Heart left ventricle (tissue), 16 donors: ENCODE measurements around the gene TMC2. TPM values are rescaled to one million over a fixed set of nuclear protein-coding genes. Genes with fewer than 3 reads are reported as not detected.
"Not testable (repeated sequence)": the region's sequence is repeated elsewhere in the genome, so short reads cannot be mapped to it uniquely, and the experiment has no call there.

Experiments
- ATAC-seq, 4 donors: fragments of 200-7000 bp; cut with Tn5 transposase; one replicate each; pipeline ENCODE4 v1.9.1; 2020 to 2022; ENCODE audit warnings: moderate library complexity in 4 of 4, mild to moderate bottlenecking in 3 of 4, moderate number of reproducible peaks in 1 of 4
- DNase-seq, 5 donors: peaks; one replicate each; pipeline ENCODE4 v3.0.0-alpha.2; 2020
- H3K27ac ChIP-seq, 12 donors: fragments of 200-600 bp; sonication (generic) in 4 of 12; one replicate each; pipeline versions ENCODE4 v1.5.0 to v1.8.0; 2016 to 2022; ENCODE audit warnings: mild to moderate bottlenecking in 2 of 12
- H3K27me3 ChIP-seq, 9 donors: fragments of 200-600 bp; sonication (generic) in 2 of 9; one replicate each; pipeline versions ENCODE4 v1.5.1 to v1.8.0; 2016 to 2022; ENCODE audit warnings: mild to moderate bottlenecking in 3 of 9
- H3K36me3 ChIP-seq, 9 donors: fragments of 200-600 bp; sonication (generic) in 2 of 9; one replicate each; pipeline versions ENCODE4 v1.5.0 to v1.8.0; 2018 to 2022; ENCODE audit warnings: mild to moderate bottlenecking in 2 of 9
- H3K4me1 ChIP-seq, 12 donors: fragments of 200-600 bp; sonication (generic) in 4 of 12; one replicate each; pipeline versions ENCODE4 v1.5.0 to v1.8.0; 2016 to 2022; ENCODE audit warnings: mild to moderate bottlenecking in 3 of 12
- H3K4me3 ChIP-seq, 12 donors: fragments of 200-600 bp; sonication (generic) in 4 of 12; one replicate each; pipeline versions ENCODE4 v1.5.0 to v1.8.0; 2017 to 2022; ENCODE audit warnings: mild to moderate bottlenecking in 9 of 12, moderate library complexity in 4 of 12
- H3K9me3 ChIP-seq, 12 donors: fragments of 200-600 bp; sonication (generic) in 4 of 12; one replicate each; pipeline versions ENCODE4 v1.5.0 to v1.8.0; 2016 to 2022; ENCODE audit warnings: mild to moderate bottlenecking in 1 of 12
- CTCF ChIP-seq, 12 donors: fragments of 200-600 bp; sonication (generic) in 4 of 12; IDR thresholded peaks; one replicate each; pipeline versions ENCODE4 v1.5.0 to v1.8.0; 2018 to 2022; ENCODE audit warnings: antibody characterized with exemption in 12 of 12, mild to moderate bottlenecking in 5 of 12
- POLR2A ChIP-seq, 2 donors: fragments of 450-650 bp; IDR thresholded peaks; one replicate each; pipeline ENCODE4 v1.6.1; 2017; ENCODE audit warnings: antibody characterized with exemption in 2 of 2, mild to moderate bottlenecking in 2 of 2, moderate library complexity in 2 of 2
- WGBS, 4 donors: extraction: QIAGEN DNeasy Blood & Tissue Kit in 2 of 4; methylation state at CpG; one replicate each; pipeline versions ENCODE4 v1.1.5 to v1.1.7; 2013 to 2018; 5-methylcytosine and 5-hydroxymethylcytosine counted together
- intact Hi-C, 10 donors: fragments of 100-400 bp; cut with DNase I; formaldehyde crosslinking; loops; one replicate each; pipeline versions ENCODE4 v1.11.1 to v1.14.2; 2022
- long read RNA-seq, 3 donors: library from polyadenylated mRNA; unstranded; transcript quantifications; one replicate each; pipeline ENCODE4 v2.0.0, GENCODE V29; 2020 to 2021
- polyA plus RNA-seq, 2 donors: library from polyadenylated mRNA; stranded (reverse); fragments of 200-250 nt; gene quantifications; one replicate each; pipeline ENCODE4 v1.2.3, GENCODE V29; 2013
- total RNA-seq, 9 donors: library from RNA; depleted of rRNA in 2 of 9; stranded (reverse); fragments of >200 nt in 2 of 9; fragmentation: NEBNext Ultra II Directional in 3 of 9; extraction: Animal tissue kit (Norgen Biotek cat#: 25700) in 3 of 9; gene quantifications; one replicate each; pipeline versions ENCODE4 v1.1.0 to v1.2.4, GENCODE V29; 2016 to 2023
- donor health status: ischemic (EF 13 %, LVEDD 7.1; RV severe dilation, severe dysfunction).
- donor health status: healthy with polysubstance abuse.
- donor health status: DM: no; HTN: yes; CAD: no.
- donor health status: DM: no; HTN: no; CAD: no.
- donor health status: ischemic (EF 25% LVEDD 6.9; RV normal size, moderate dysfunction).
- donor health status: ischemic (EF 25% LVEDD 5.7; RV mildly dilated, moderate dysfunction).
- donor health status: healthy.
- donor health status: DM: yes; HTN: yes; CAD: no.
- donor health status: ischemic (EF 35%, LVEDD 5.7; RV mildly dilated, moderate dysfunction).
- donor health status: nonischemic (EF 11% LVEDD 7.7; RV severe dilation, severe dysfunction).
- donor health status: DM: yes; HTN: yes; CAD: no.
- donor health status: PGD.
- donor health status: ischemic (EF 29% LVEDD 5.4; RV normal size, mild dysfunction).
- donor health status: nonischemic (EF 23%, LVEDD 6.1; RV moderate dilation, normal function).

Gene TMC2
- total RNA-seq (not detected), polyA plus RNA-seq (not detected)
- long read RNA-seq, donor 1: 0 reads
- long read RNA-seq, donor 2: 0 reads
- long read RNA-seq, donor 3: 0 reads

DNA sequence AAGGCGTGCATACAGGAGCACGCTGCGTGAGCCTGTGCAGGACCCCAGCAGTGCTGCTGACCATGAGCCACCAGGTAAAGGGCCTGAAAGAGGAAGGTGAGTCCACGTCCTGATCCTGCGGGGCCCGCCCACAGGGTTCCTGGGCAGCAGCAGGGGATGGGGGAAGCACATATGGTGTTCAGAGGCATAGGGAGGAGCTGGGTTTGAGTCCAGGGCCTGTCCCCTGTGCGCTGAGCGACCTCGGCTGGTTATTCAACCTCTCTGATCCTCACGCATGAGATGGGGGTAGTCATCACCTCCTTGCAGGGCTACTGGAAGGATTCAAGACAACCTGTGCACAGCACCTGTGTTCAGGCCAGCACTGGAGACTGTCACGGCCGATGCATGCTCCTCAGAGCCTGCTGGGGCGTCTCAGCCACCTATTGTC is at the start of gene TMC2:
TSS of gene TMC2 (plus strand) at position 14 of the 427 bp plus-strand sequence. CDS start at position 63, 49 bp downstream.
- ATAC-seq (no peak), DNase-seq (no peak)
- 59 to 70% (median 65%) methylated on average over 9 to 13 of the region's 13 CpGs for WGBS, 4 donors
- Histone ChIP-seq H3K27me3 (peaks cover 0 to 60% (median 9%) of the 10 kb centered on the region in 9 donors), H3K4me1 (no peaks in the 10 kb centered on the region), H3K27ac (no peak within 1 kb of the TSS), H3K9me3 (no peaks in the 10 kb centered on the region), H3K4me3 (no peak within 1 kb of the TSS), H3K36me3 (no peaks in the 10 kb centered on the region)
- TF ChIP-seq POLR2A (IDR thresholded peaks at IDR 0.05) (no peak), CTCF (IDR thresholded peaks at IDR 0.05) (no peak)
- intact Hi-C loops: loop anchor here in 1 of 10 donors (10.0 kb wide), 1 partner anchor 458 kb away; no protein-coding TSS in a partner anchor

GRCh38 chr20:2502808-2503384 is 33.5 kb upstream of the TMC2 start:
- H3K36me3 ChIP-seq: peaks cover 0 to 28% (median 25%) of the 10 kb centered on the region in 9 donors
- H3K4me1 ChIP-seq, H3K9me3 ChIP-seq, DNase-seq, H3K27me3 ChIP-seq, H3K27ac ChIP-seq, H3K4me3 ChIP-seq, intact Hi-C loops, ATAC-seq: not testable (repeated sequence)
- WGBS, 4 donors: 93 to 98% (median 95%) methylated on average over 2 of the region's 2 CpGs

DNA sequence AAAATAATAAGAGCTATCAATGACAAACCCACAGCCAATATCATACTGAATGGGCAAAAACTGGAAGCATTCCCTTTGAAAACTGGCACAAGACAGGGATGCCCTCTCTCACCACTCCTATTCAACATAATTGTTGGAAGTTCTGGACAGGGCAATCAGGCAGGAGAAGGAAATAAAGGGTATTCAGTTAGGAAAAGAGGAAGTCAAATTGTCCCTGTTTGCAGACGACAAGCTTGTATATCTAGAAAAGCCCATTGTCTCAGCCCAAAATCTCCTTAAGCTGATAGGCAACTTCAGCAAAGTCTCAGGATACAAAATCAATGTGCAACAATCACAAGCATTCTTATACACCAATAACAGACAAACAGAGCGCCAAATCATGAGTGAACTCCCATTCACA is 31.6 kb upstream of the TMC2 start:
- intact Hi-C loops: loop anchor here in 2 of 10 donors (5.0 kb wide), 1 partner anchor 33 kb away; the partner anchor contains the start of gene SNRPB (in 2 of the 2)
- not testable (repeated sequence) for H3K4me3 ChIP-seq, ATAC-seq, H3K27ac ChIP-seq, DNase-seq, H3K9me3 ChIP-seq, H3K27me3 ChIP-seq
- 77 to 87% (median 79%) methylated on average over 2 of the region's 2 CpGs for WGBS, 4 donors
- H3K36me3 ChIP-seq: peaks cover 0 to 12% (median 10%) of the 10 kb centered on the region in 9 donors
- peaks cover 0 to 18% (median 14%) of the 10 kb centered on the region in 12 donors for H3K4me1 ChIP-seq

- not testable (repeated sequence) for DNase-seq, H3K27ac ChIP-seq, H3K27me3 ChIP-seq, ATAC-seq, H3K4me3 ChIP-seq, H3K36me3 ChIP-seq, H3K9me3 ChIP-seq
- WGBS, 4 donors: 90 to 99% (median 91%) methylated on average over 3 of the region's 5 CpGs
- H3K4me1 ChIP-seq: peaks cover 0 to 18% (median 15%) of the 10 kb centered on the region in 12 donors
- intact Hi-C loops: loop anchor here in 2 of 10 donors (5.0 kb wide), 1 partner anchor 34 kb away; the partner anchor contains the start of gene SNRPB (in 2 of the 2)
Observed at GRCh38 chr20:2506426-2506825, 29.9 kb upstream of the TMC2 start.

GRCh38 chr20:2507464-2507863 is 28.9 kb upstream of the TMC2 start:
- no peak for TF ChIP-seq CTCF (IDR thresholded peaks at IDR 0.05)
- no peak for TF ChIP-seq POLR2A (IDR thresholded peaks at IDR 0.05)
- Histone ChIP-seq H3K4me3 (peak overlapping the region in 9 of 12 donors; percentile 65 to 89 (median 79)), H3K9me3 (no peaks in the 10 kb centered on the region), H3K27me3 (no peaks in the 10 kb centered on the region), H3K36me3 (no peaks in the 10 kb centered on the region), H3K27ac (peak overlapping the region in 4 of 12 donors; percentile 85 to 95 (median 92)), H3K4me1 (peaks cover 0 to 18% (median 15%) of the 10 kb centered on the region in 12 donors)
- ATAC-seq (peak in 1 of 4 donors; percentile 26), DNase-seq (no peak)
- WGBS, 4 donors: 69 to 83% (median 76%) methylated on average over 5 of the region's 5 CpGs
- intact Hi-C loops: loop anchor here in 2 of 10 donors (5.0 kb wide), 1 partner anchor 35 kb away; the partner anchor contains the start of gene SNRPB (in 2 of the 2)
